Liver (tissue), 3 donors: Measurements from ENCODE around the gene SHISAL1.

Experiments used
- EGR1 ChIP-seq, 2 donors: IDR thresholded peaks; 2 replicates each; pipeline ENCODE4 v1.6.1; 2016 to 2018; ENCODE audit warnings: antibody characterized with exemption in 2 of 2, low read depth in 2 of 2
- FOXA1 ChIP-seq: IDR thresholded peaks from 2 replicates; pipeline ENCODE4 v1.6.1; 2016; ENCODE audit warnings: antibody characterized with exemption
- GABPA ChIP-seq, 2 donors: IDR thresholded peaks in 1 of 2; conservative IDR thresholded peaks in 1 of 2; 2 replicates each; pipeline ENCODE4 v1.6.1; 2016; ENCODE audit warnings: antibody characterized with exemption in 2 of 2, mild to moderate bottlenecking in 1 of 2, moderate library complexity in 1 of 2
- JUND ChIP-seq, 2 donors: IDR thresholded peaks; 2 replicates each; pipeline ENCODE4 v1.6.1; 2016; ENCODE audit warnings: antibody characterized with exemption in 2 of 2
- MAX ChIP-seq: IDR thresholded peaks from 2 replicates; pipeline ENCODE4 v1.6.1; 2016; ENCODE audit warnings: antibody characterized with exemption
- RAD21 ChIP-seq, 2 donors: IDR thresholded peaks; 2 replicates each; pipeline ENCODE4 v1.6.1; 2016; ENCODE audit warnings: antibody characterized with exemption in 2 of 2, mild to moderate bottlenecking in 2 of 2
- REST ChIP-seq: IDR thresholded peaks from 2 replicates; pipeline ENCODE4 v1.6.1; 2016; ENCODE audit warnings: antibody characterized with exemption, mild to moderate bottlenecking
- RXRA ChIP-seq, 2 donors: IDR thresholded peaks; 2 replicates each; pipeline ENCODE4 v1.6.1; 2017 to 2018; ENCODE audit warnings: antibody characterized with exemption in 2 of 2, mild to moderate bottlenecking in 1 of 2
- SP1 ChIP-seq: IDR thresholded peaks from 2 replicates; pipeline ENCODE4 v1.6.1; 2018; ENCODE audit warnings: antibody characterized with exemption, mild to moderate bottlenecking
- TAF1 ChIP-seq: conservative IDR thresholded peaks from 2 replicates; pipeline ENCODE4 v1.6.1; 2016; ENCODE audit warnings: antibody characterized with exemption, mild to moderate bottlenecking
- ZBTB33 ChIP-seq: IDR thresholded peaks from 2 replicates; pipeline ENCODE4 v1.6.1; 2016; ENCODE audit warnings: antibody characterized with exemption
- TF ChIP-seq, protein P1 (sequence below): fragments of 150-350 bp; IDR thresholded peaks from 2 replicates; pipeline ENCODE4 v1.5.1; 2017; ENCODE audit warnings: improper control_type of control experiment, low read depth, low read length; ENCODE audit not compliant: missing input control
- donor health status: healthy.
- donor health status: healthy.

GRCh38 chr22:44245438-44245837, 67.3 kb downstream of the SHISAL1 start:
- TF ChIP-seq, protein P1, sequence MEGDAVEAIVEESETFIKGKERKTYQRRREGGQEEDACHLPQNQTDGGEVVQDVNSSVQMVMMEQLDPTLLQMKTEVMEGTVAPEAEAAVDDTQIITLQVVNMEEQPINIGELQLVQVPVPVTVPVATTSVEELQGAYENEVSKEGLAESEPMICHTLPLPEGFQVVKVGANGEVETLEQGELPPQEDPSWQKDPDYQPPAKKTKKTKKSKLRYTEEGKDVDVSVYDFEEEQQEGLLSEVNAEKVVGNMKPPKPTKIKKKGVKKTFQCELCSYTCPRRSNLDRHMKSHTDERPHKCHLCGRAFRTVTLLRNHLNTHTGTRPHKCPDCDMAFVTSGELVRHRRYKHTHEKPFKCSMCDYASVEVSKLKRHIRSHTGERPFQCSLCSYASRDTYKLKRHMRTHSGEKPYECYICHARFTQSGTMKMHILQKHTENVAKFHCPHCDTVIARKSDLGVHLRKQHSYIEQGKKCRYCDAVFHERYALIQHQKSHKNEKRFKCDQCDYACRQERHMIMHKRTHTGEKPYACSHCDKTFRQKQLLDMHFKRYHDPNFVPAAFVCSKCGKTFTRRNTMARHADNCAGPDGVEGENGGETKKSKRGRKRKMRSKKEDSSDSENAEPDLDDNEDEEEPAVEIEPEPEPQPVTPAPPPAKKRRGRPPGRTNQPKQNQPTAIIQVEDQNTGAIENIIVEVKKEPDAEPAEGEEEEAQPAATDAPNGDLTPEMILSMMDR: no peak
- TF ChIP-seq RXRA (IDR thresholded peaks at IDR 0.05) (no peak), RAD21 (IDR thresholded peaks at IDR 0.05) (no peak), GABPA (IDR thresholded peaks at IDR 0.05 in 1 of 2, conservative IDR thresholded peaks at IDR 0.05 in 1 of 2) (no peak), FOXA1 (no peak), JUND (IDR thresholded peaks at IDR 0.05) (no peak), TAF1 (no peak), EGR1 (IDR thresholded peaks at IDR 0.05; ENCODE audit: low read depth in 2 of 2) (no peak), MAX (no peak), REST (no peak), ZBTB33 (no peak), SP1 (no peak)
